IMR-90 (cell line): Measurements from ENCODE around the gene PCSK6. TPM values are rescaled to one million over a fixed set of nuclear protein-coding genes. Genes with fewer than 3 reads are reported as not detected.

Experiments
- ATAC-seq: fragments of 200-7000 bp; cut with Tn5 transposase; 2 replicates; pipeline ENCODE4 v1.9.1; 2020; ENCODE audit warnings: low read depth, mild to moderate bottlenecking, moderate library complexity
- BruUV-seq: library from RNA; stranded (reverse); fragments of 400-500 nt; replicated peaks from 2 replicates; lab custom pipeline; 2021; lab: Mats Ljungman, UMichigan
- CTCF ChIA-PET: fragments of 300-600 bp; formaldehyde crosslinking; extraction: SDS; loops from one replicate; lab custom pipeline; 2021; ENCODE audit warnings: antibody characterized with exemption; lab: Yijun Ruan, JAX
- POLR2A ChIA-PET: fragments of 300-600 bp; sonication (Branson Sonifier 250); formaldehyde crosslinking; loops from one replicate; lab custom pipeline; 2022; ENCODE audit warnings: antibody characterized with exemption; ENCODE audit not compliant: unreplicated experiment; lab: Charles Lee
- DNase-seq: peaks from one replicate; pipeline ENCODE4 v3.0.0; 2013
- H2AFZ ChIP-seq: replicated peaks from 2 replicates; pipeline ENCODE3; 2013; ENCODE audit warnings: low read length, mild to moderate bottlenecking; ENCODE audit not compliant: poor library complexity
- H2AK5ac ChIP-seq: 2 replicates; pipeline ENCODE4 v1.6.1; 2013; ENCODE audit warnings: low read depth, low read length, inconsistent platforms
- H2AK9ac ChIP-seq: replicated peaks from 2 replicates; pipeline ENCODE3; 2013; ENCODE audit warnings: mild to moderate bottlenecking, low read depth, low read length, moderate library complexity; ENCODE audit not compliant: poor library complexity
- H2BK120ac ChIP-seq: 2 replicates; pipeline ENCODE4 v1.6.1; 2013; ENCODE audit warnings: low read depth, low read length, inconsistent platforms
- H2BK15ac ChIP-seq: 3 replicates; pipeline ENCODE4 v1.6.1; 2013; ENCODE audit warnings: low read depth, low read length, inconsistent platforms
- H2BK20ac ChIP-seq: 2 replicates; pipeline ENCODE4 v1.6.1; 2013; ENCODE audit warnings: low read depth, mild to moderate bottlenecking, inconsistent platforms, low read length, moderate library complexity
- H2BK5ac ChIP-seq: 2 replicates; pipeline ENCODE4 v1.6.1; 2013; ENCODE audit warnings: mild to moderate bottlenecking, low read depth, low read length, inconsistent platforms; ENCODE audit not compliant: poor library complexity, severe bottlenecking
- H3K14ac ChIP-seq: replicated peaks from 2 replicates; pipeline ENCODE4 v1.6.1; 2013; ENCODE audit warnings: low read depth, low read length, inconsistent platforms
- H3K18ac ChIP-seq: 2 replicates; pipeline ENCODE4 v1.6.1; 2013; ENCODE audit warnings: low read depth, low read length, control low read depth
- H3K23ac ChIP-seq: 2 replicates; pipeline ENCODE4 v1.6.1; 2013; ENCODE audit warnings: low read depth, low read length, inconsistent platforms
- H3K27ac ChIP-seq: 2 replicates; pipeline ENCODE4 v1.5.1; 2013; ENCODE audit warnings: mild to moderate bottlenecking, control low read depth, low read length; ENCODE audit not compliant: insufficient read depth
- H3K27me3 ChIP-seq: 2 replicates; pipeline ENCODE4 v1.6.1; 2013; ENCODE audit warnings: low read length; ENCODE audit not compliant: control insufficient read depth, insufficient read depth
- H3K36me3 ChIP-seq: 2 replicates; pipeline ENCODE4 v1.6.1; 2013; ENCODE audit warnings: low read length, mixed read lengths; ENCODE audit not compliant: control insufficient read depth, insufficient read depth
- H3K4ac ChIP-seq: 2 replicates; pipeline ENCODE4 v1.6.1; 2013; ENCODE audit warnings: low read depth, low read length, inconsistent platforms
- H3K4me1 ChIP-seq: 2 replicates; pipeline ENCODE4 v1.6.1; 2013; ENCODE audit warnings: low read length, mixed read lengths; ENCODE audit not compliant: control insufficient read depth, insufficient read depth
- H3K4me2 ChIP-seq: 2 replicates; pipeline ENCODE4 v1.6.1; 2013; ENCODE audit warnings: low read depth, mild to moderate bottlenecking, control low read depth, low read length, moderate library complexity
- H3K4me3 ChIP-seq: 2 replicates; pipeline ENCODE4 v1.5.1; 2013; ENCODE audit warnings: low read depth, mild to moderate bottlenecking, control low read depth, low read length, moderate library complexity; ENCODE audit not compliant: insufficient read depth
- H3K56ac ChIP-seq: 2 replicates; pipeline ENCODE4 v1.6.1; 2013; ENCODE audit warnings: low read length, inconsistent platforms; ENCODE audit not compliant: insufficient read depth; ENCODE audit errors: extremely low read depth
- H3K79me1 ChIP-seq, 2 experiments: 2 replicates each; pipeline ENCODE4 v1.6.1; 2013; ENCODE audit warnings: low read length in 2 of 2, inconsistent platforms in 1 of 2, low read depth in 1 of 2
- H3K9ac ChIP-seq: 2 replicates; pipeline ENCODE4 v1.6.1; 2013; ENCODE audit warnings: low read depth, low read length, control low read depth
- H3K9me1 ChIP-seq: 2 replicates; pipeline ENCODE4 v1.6.1; 2013; ENCODE audit warnings: low read length, inconsistent platforms; ENCODE audit not compliant: insufficient read depth
- H3K9me3 ChIP-seq: 2 replicates; pipeline ENCODE4 v1.6.1; 2013; ENCODE audit warnings: low read length; ENCODE audit not compliant: control insufficient read depth, insufficient read depth
- H4K20me1 ChIP-seq: 2 replicates; pipeline ENCODE4 v1.6.1; 2013; ENCODE audit warnings: low read length, inconsistent platforms; ENCODE audit not compliant: insufficient read depth
- H4K5ac ChIP-seq: 2 replicates; pipeline ENCODE4 v1.6.1; 2013; ENCODE audit warnings: mild to moderate bottlenecking, low read depth, low read length, control low read depth
- H4K8ac ChIP-seq, 2 experiments: 2 replicates each; pipeline ENCODE4 v1.6.1; 2013; ENCODE audit warnings: low read depth in 2 of 2, low read length in 2 of 2, control low read depth in 1 of 2, inconsistent platforms in 1 of 2
- H4K91ac ChIP-seq: 2 replicates; pipeline ENCODE4 v1.6.1; 2013; ENCODE audit warnings: low read depth, low read length, inconsistent platforms; ENCODE audit not compliant: insufficient read depth
- BHLHE40 ChIP-seq: fragments of 150-350 bp; IDR thresholded peaks from 2 replicates; pipeline ENCODE4 v1.6.1; 2016; ENCODE audit warnings: mild to moderate bottlenecking, low read depth, low read length
- CEBPB ChIP-seq: IDR thresholded peaks from 2 replicates; pipeline ENCODE4 v1.6.1; 2012; ENCODE audit warnings: low read depth, low read length, improper control_type of control experiment
- CHD1 ChIP-seq: IDR thresholded peaks from 2 replicates; pipeline ENCODE4 v1.6.1; 2012; ENCODE audit warnings: low read depth, low read length, improper control_type of control experiment
- FOS ChIP-seq: fragments of 150-350 bp; IDR thresholded peaks from 2 replicates; pipeline ENCODE4 v1.6.1; 2016; ENCODE audit warnings: low read depth, low read length
- MAFK ChIP-seq: IDR thresholded peaks from 2 replicates; pipeline ENCODE4 v1.6.1; 2012; ENCODE audit warnings: low read depth, low read length, improper control_type of control experiment
- MAZ ChIP-seq: IDR thresholded peaks from 2 replicates; pipeline ENCODE4 v1.6.1; 2012; ENCODE audit warnings: low read depth, mild to moderate bottlenecking, low read length, improper control_type of control experiment, moderate library complexity, borderline replicate concordance
- MXI1 ChIP-seq: IDR thresholded peaks from 2 replicates; pipeline ENCODE4 v1.6.1; 2012; ENCODE audit warnings: low read depth, mild to moderate bottlenecking, low read length, moderate library complexity, borderline replicate concordance
- NFE2L2 ChIP-seq: fragments of 150-350 bp; IDR thresholded peaks from 2 replicates; pipeline ENCODE4 v1.6.1; 2016; ENCODE audit warnings: low read depth, mild to moderate bottlenecking, low read length
- POLR2A ChIP-seq: IDR thresholded peaks from 2 replicates; pipeline ENCODE4 v1.6.1; 2012; ENCODE audit warnings: mild to moderate bottlenecking, low read depth, low read length
- RAD21 ChIP-seq: IDR thresholded peaks from 2 replicates; pipeline ENCODE4 v1.6.1; 2012; ENCODE audit warnings: low read length, improper control_type of control experiment
- RCOR1 ChIP-seq: IDR thresholded peaks from 2 replicates; pipeline ENCODE4 v1.6.1; 2012; ENCODE audit warnings: mild to moderate bottlenecking, low read length, improper control_type of control experiment; ENCODE audit not compliant: insufficient replicate concordance
- SMC3 ChIP-seq: fragments of 150-350 bp; IDR thresholded peaks from 2 replicates; pipeline ENCODE4 v1.6.1; 2016; ENCODE audit warnings: low read depth, mild to moderate bottlenecking, antibody characterized with exemption, low read length, moderate library complexity
- WGBS, 2 experiments: methylation state at CpG; one replicate each; pipeline versions ENCODE4 v1.1.5 to v1.1.7; 2013; ENCODE audit warnings: missing lambda C conversion rate in 2 of 2; ENCODE audit not compliant: insufficient read length in 1 of 2; ENCODE audit errors: extremely low coverage in 2 of 2; 5-methylcytosine and 5-hydroxymethylcytosine counted together
- dilution Hi-C: fragments of 300-500 bp; cut with HindIII; formaldehyde crosslinking; loops from one replicate; pipeline ENCODE4 v1.14.3; 2018; ENCODE audit warnings: low sequenced_read_pairs; ENCODE audit not compliant: unreplicated experiment
- in situ Hi-C: fragments of 300-500 bp; cut with MboI; formaldehyde crosslinking; loops from 3 replicates; pipeline ENCODE4 v1.14.3; 2019; ENCODE audit warnings: low sequenced_read_pairs, inconsistent platforms, mixed read lengths
- intact Hi-C: fragments of 100-400 bp; cut with micrococcal nuclease; formaldehyde crosslinking; loops from 2 replicates; pipeline ENCODE4 v1.10.0; 2022
- polyA plus RNA-seq, 3 experiments: library from polyadenylated mRNA; depleted of rRNA; stranded (reverse); fragments of >200 nt; gene quantifications; 2 replicates each; pipeline ENCODE4 v1.2.3, GENCODE V29; 2012; ENCODE audit warnings: low replicate concordance in 1 of 3
- total RNA-seq: library from RNA; depleted of rRNA; stranded (reverse); fragments of >200 nt; gene quantifications from 2 replicates; pipeline ENCODE4 v1.2.3, GENCODE V29; 2012
- TF ChIP-seq, protein P1 (sequence below): fragments of 150-350 bp; IDR thresholded peaks from 2 replicates; pipeline ENCODE4 v1.6.1; 2016; ENCODE audit warnings: low read depth, mild to moderate bottlenecking, low read length, moderate library complexity, borderline replicate concordance

Gene PCSK6
- total and polyA plus RNA-seq, 2 of the 4 experiments (the other 2 are of a cell fraction) = not detected

DNA sequence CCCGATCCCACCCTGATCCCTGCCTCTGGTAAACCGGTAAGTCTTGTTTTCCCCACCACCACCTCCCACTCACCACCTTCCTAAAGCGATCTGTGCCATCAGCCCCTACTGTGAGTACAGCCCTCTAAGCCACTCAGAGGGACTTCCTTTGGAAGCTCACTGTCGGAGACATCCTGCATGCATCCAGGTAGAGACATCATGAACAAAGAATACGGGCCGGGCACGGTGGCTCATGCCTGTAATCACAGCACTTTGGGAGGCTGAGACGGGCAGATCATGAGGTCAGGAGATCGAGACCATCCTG lies 13.7 kb upstream of the PCSK6 start:
- DNase-seq (no peak), ATAC-seq (no peak)
- POLR2A ChIA-PET = interaction anchor here (0.7 kb wide), 1 partner anchor 80 kb away, joined by 4 read pairs; no protein-coding TSS in a partner anchor
- Histone ChIP-seq H3K23ac (no peak overlapping the region), H3K9me3 (no peaks in the 10 kb centered on the region), H3K18ac (no peak overlapping the region), H3K14ac (no peak overlapping the region), H3K4me1 (peaks cover 2% of the 10 kb centered on the region; the same call in 1 of the 2 replicates), H3K36me3 (no peaks in the 10 kb centered on the region), H4K8ac (no peak overlapping the region), H2BK15ac (no peak overlapping the region), H4K20me1 (no peaks in the 10 kb centered on the region), H2AK5ac (no peak overlapping the region), H3K4ac (no peak overlapping the region), H4K91ac (no peak overlapping the region), H2BK120ac (no peak overlapping the region), H3K27ac (no peak overlapping the region), H3K4me3 (no peak overlapping the region), H2BK20ac (no peak overlapping the region), H3K79me1 (no peaks in the 10 kb centered on the region), H2BK5ac (no peak overlapping the region), H3K56ac (no peak overlapping the region), H3K4me2 (no peak overlapping the region), H2AK9ac (no peak overlapping the region), H4K5ac (no peak overlapping the region), H3K9ac (no peak overlapping the region), H3K9me1 (no peaks in the 10 kb centered on the region), H3K27me3 (peaks cover 35% of the 10 kb centered on the region), H2AFZ (no peak overlapping the region)
- in situ Hi-C loops (no loop called here), dilution Hi-C loops (no loop called here), intact Hi-C loops (no loop called here)
- CTCF ChIA-PET = no interaction called here
- 63% methylated on average over 2 of the region's 9 CpGs; no CpG with 5 or more reads in 1 of the 2 experiments for WGBS, 2 experiments
- BruUV-seq = no TSS peak
- TF ChIP-seq FOS (no peak), MAFK (no peak), SMC3 (no peak), POLR2A (no peak), CEBPB (no peak), RCOR1 (no peak), MAZ (no peak), BHLHE40 (no peak), MXI1 (no peak), RAD21 (no peak), CHD1 (no peak), NFE2L2 (no peak)
- TF ChIP-seq, protein P1, sequence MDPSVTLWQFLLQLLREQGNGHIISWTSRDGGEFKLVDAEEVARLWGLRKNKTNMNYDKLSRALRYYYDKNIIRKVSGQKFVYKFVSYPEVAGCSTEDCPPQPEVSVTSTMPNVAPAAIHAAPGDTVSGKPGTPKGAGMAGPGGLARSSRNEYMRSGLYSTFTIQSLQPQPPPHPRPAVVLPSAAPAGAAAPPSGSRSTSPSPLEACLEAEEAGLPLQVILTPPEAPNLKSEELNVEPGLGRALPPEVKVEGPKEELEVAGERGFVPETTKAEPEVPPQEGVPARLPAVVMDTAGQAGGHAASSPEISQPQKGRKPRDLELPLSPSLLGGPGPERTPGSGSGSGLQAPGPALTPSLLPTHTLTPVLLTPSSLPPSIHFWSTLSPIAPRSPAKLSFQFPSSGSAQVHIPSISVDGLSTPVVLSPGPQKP = no peak
